NCI-H524 (cell line): ENCODE measurements around the gene SYNRG.
A peak's percentile ranks its signal among the peaks of the same experiment; 100 is the strongest.
"Not testable (repeated sequence)": the region's sequence is repeated elsewhere in the genome, so short reads cannot be mapped to it uniquely, and the experiment has no call there.

Source experiments
- DNase-seq, 2 experiments: peaks; one replicate each; lab custom pipeline; 2025; lab: John Stamatoyannopoulos, UW

Gene SYNRG

GRCh38 chr17:37609170-37610040, at the start of gene SYNRG:
TSS of gene SYNRG (minus strand) at chr17:37609418. CDS start at chr17:37609355, 63 bp downstream.
- DNase-seq = peak; percentile 97 to 98

GRCh38 chr17:37657202-37657601, 48.0 kb upstream of the SYNRG start:
- DNase-seq = no peak

- DNase-seq = no peak
Observed at GRCh38 chr17:37651849-37652248, 42.6 kb upstream of the SYNRG start.

GRCh38 chr17:37650419-37651003, 41.3 kb upstream of the SYNRG start:
- DNase-seq = peak in 1 of 2 experiments; percentile 22

- no peak for DNase-seq
Observed at GRCh38 chr17:37648555-37648954, 39.3 kb upstream of the SYNRG start.

- DNase-seq = no peak
Observed at GRCh38 chr17:37647856-37648255, 38.6 kb upstream of the SYNRG start.

- DNase-seq = no peak
Observed at GRCh38 chr17:37643869-37644268, 34.7 kb upstream of the SYNRG start.

- peak; percentile 89 to 90 for DNase-seq
Observed at GRCh38 chr17:37643118-37643766, 34.0 kb upstream of the SYNRG start, which contains the start of gene DDX52. TSS of gene DDX52 (minus strand) at chr17:37643446. CDS start at chr17:37643420, 26 bp downstream.

GRCh38 chr17:37642681-37643080, 33.5 kb upstream of the SYNRG start:
- peak in 1 of 2 experiments; percentile 25 for DNase-seq

GRCh38 chr17:37640015-37640414, 30.8 kb upstream of the SYNRG start:
- DNase-seq = no peak

- no peak for DNase-seq
Observed at GRCh38 chr17:37637956-37638355, 28.7 kb upstream of the SYNRG start.

GRCh38 chr17:37616430-37616829, 7.2 kb upstream of the SYNRG start:
- DNase-seq = not testable (repeated sequence)

- no peak for DNase-seq
Observed at GRCh38 chr17:37614823-37615222, 5.6 kb upstream of the SYNRG start.

- DNase-seq = no peak
Observed at GRCh38 chr17:37614391-37614790, 5.2 kb upstream of the SYNRG start.

GRCh38 chr17:37610971-37611370, 1.8 kb upstream of the SYNRG start:
- no peak for DNase-seq

GRCh38 chr17:37610041-37610420, 813 bp upstream of the SYNRG start:
- DNase-seq = not testable (repeated sequence)

GRCh38 chr17:37608351-37609169, 658 bp downstream of the SYNRG start:
- DNase-seq = peak; percentile 56 to 73

- no peak for DNase-seq
Observed at GRCh38 chr17:37607637-37608331, 1.4 kb downstream of the SYNRG start.

GRCh38 chr17:37605813-37606505, 3.3 kb downstream of the SYNRG start:
- DNase-seq = no peak

GRCh38 chr17:37605081-37605480, 4.1 kb downstream of the SYNRG start:
- DNase-seq = no peak

- no peak for DNase-seq
Observed at GRCh38 chr17:37604556-37604955, 4.7 kb downstream of the SYNRG start.
